GM19438 (cell line): ENCODE results near the gene GADD45A.

Experiments
- ATAC-seq: cut with Tn5 transposase; IDR thresholded peaks from one replicate; pipeline ENCODE4 v1.9.1; 2021; ENCODE audit warnings: low read depth; ENCODE audit not compliant: unreplicated experiment

GADD45A gene

GRCh38 chr1:67687649-67688048 lies 2.6 kb downstream of the GADD45A start:
- ATAC-seq = no peak

GRCh38 chr1:67688526-67689219 lies 3.7 kb downstream of the GADD45A start:
- no peak for ATAC-seq

GRCh38 chr1:67689267-67690017 lies 4.4 kb downstream of the GADD45A start:
- no peak for ATAC-seq

- no peak for ATAC-seq
These were observed 5.0 kb downstream of the GADD45A start for GRCh38 chr1:67690018-67690363.

- ATAC-seq = no peak
These were observed 5.4 kb downstream of the GADD45A start for GRCh38 chr1:67690411-67690810.

- no peak for ATAC-seq
These were observed 6.7 kb downstream of the GADD45A start for GRCh38 chr1:67691712-67692111.

- no peak for ATAC-seq
These were observed 11.0 kb downstream of the GADD45A start for GRCh38 chr1:67695963-67696362.

GRCh38 chr1:67696708-67697107 lies 11.7 kb downstream of the GADD45A start:
- ATAC-seq = no peak

- no peak for ATAC-seq
These were observed 15.2 kb downstream of the GADD45A start for GRCh38 chr1:67700220-67700619.

- no peak for ATAC-seq
These were observed 15.8 kb downstream of the GADD45A start for GRCh38 chr1:67700692-67701410.

GRCh38 chr1:67701876-67702275 lies 16.9 kb downstream of the GADD45A start:
- no peak for ATAC-seq

GRCh38 chr1:67704351-67704750 lies 19.4 kb downstream of the GADD45A start:
- ATAC-seq = no peak

GRCh38 chr1:67705735-67706453 lies 20.9 kb downstream of the GADD45A start:
- no peak for ATAC-seq

- no peak for ATAC-seq
These were observed 23.6 kb downstream of the GADD45A start for GRCh38 chr1:67708606-67709005.

- no peak for ATAC-seq
These were observed 25.4 kb downstream of the GADD45A start for GRCh38 chr1:67710417-67710816.

GRCh38 chr1:67711158-67711854 lies 26.3 kb downstream of the GADD45A start:
- no peak for ATAC-seq

GRCh38 chr1:67711855-67712212 lies 26.8 kb downstream of the GADD45A start:
- no peak for ATAC-seq

GRCh38 chr1:67713057-67713846 lies 28.3 kb downstream of the GADD45A start:
- no peak for ATAC-seq

GRCh38 chr1:67715819-67716218 lies 30.8 kb downstream of the GADD45A start:
- no peak for ATAC-seq

GRCh38 chr1:67716800-67717199 lies 31.8 kb downstream of the GADD45A start:
- ATAC-seq = no peak
